Heart left ventricle (tissue), 13 donors: ENCODE data around the gene VWA8.

Experiments used
- POLR2A ChIP-seq, 2 donors: fragments of 450-650 bp; IDR thresholded peaks; one replicate each; pipeline ENCODE4 v1.6.1; 2017; ENCODE audit warnings: antibody characterized with exemption in 2 of 2, mild to moderate bottlenecking in 2 of 2, moderate library complexity in 2 of 2
- TF ChIP-seq, protein P1 (sequence below), 12 donors: fragments of 200-600 bp; sonication (generic) in 4 of 12; IDR thresholded peaks; one replicate each; pipeline versions ENCODE4 v1.5.0 to v1.8.0; 2018 to 2022; ENCODE audit warnings: antibody characterized with exemption in 12 of 12, mild to moderate bottlenecking in 5 of 12
- donor health status: ischemic (EF 13 %, LVEDD 7.1; RV severe dilation, severe dysfunction).
- donor health status: DM: no; HTN: yes; CAD: no.
- donor health status: DM: no; HTN: no; CAD: no.
- donor health status: ischemic (EF 25% LVEDD 6.9; RV normal size, moderate dysfunction).
- donor health status: ischemic (EF 25% LVEDD 5.7; RV mildly dilated, moderate dysfunction).
- donor health status: ischemic (EF 35%, LVEDD 5.7; RV mildly dilated, moderate dysfunction).
- donor health status: nonischemic (EF 11% LVEDD 7.7; RV severe dilation, severe dysfunction).
- donor health status: DM: yes; HTN: yes; CAD: no.
- donor health status: PGD.
- donor health status: ischemic (EF 29% LVEDD 5.4; RV normal size, mild dysfunction).
- donor health status: nonischemic (EF 23%, LVEDD 6.1; RV moderate dilation, normal function).

- no peak for TF ChIP-seq POLR2A (IDR thresholded peaks at IDR 0.05)
- TF ChIP-seq, protein P1, sequence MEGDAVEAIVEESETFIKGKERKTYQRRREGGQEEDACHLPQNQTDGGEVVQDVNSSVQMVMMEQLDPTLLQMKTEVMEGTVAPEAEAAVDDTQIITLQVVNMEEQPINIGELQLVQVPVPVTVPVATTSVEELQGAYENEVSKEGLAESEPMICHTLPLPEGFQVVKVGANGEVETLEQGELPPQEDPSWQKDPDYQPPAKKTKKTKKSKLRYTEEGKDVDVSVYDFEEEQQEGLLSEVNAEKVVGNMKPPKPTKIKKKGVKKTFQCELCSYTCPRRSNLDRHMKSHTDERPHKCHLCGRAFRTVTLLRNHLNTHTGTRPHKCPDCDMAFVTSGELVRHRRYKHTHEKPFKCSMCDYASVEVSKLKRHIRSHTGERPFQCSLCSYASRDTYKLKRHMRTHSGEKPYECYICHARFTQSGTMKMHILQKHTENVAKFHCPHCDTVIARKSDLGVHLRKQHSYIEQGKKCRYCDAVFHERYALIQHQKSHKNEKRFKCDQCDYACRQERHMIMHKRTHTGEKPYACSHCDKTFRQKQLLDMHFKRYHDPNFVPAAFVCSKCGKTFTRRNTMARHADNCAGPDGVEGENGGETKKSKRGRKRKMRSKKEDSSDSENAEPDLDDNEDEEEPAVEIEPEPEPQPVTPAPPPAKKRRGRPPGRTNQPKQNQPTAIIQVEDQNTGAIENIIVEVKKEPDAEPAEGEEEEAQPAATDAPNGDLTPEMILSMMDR (IDR thresholded peaks at IDR 0.05): no peak
Observed at GRCh38 chr13:41709511-41709910, 251.4 kb downstream of the VWA8 start.
